Hindlimb muscle (tissue), 1 donor: ENCODE measurements around the gene VEGFB. TPM values are rescaled to one million over a fixed set of nuclear protein-coding genes. Genes with fewer than 3 reads are reported as not detected.
A peak's percentile ranks its signal among the peaks of the same experiment; 100 is the strongest.

Source experiments
- DNase-seq: peaks from one replicate; pipeline ENCODE4 v3.0.0-alpha.2; 2013
- polyA plus RNA-seq: library from polyadenylated mRNA; unstranded; fragments of 120-200 nt; gene quantifications from one replicate; pipeline ENCODE4 v1.2.1, GENCODE V29; 2013; ENCODE audit not compliant: insufficient read length

VEGFB gene
- polyA plus RNA-seq, 1 donor = 101 TPM

- DNase-seq = no peak
Measured at GRCh38 chr11:64211181-64211872, 23.1 kb upstream of the VEGFB start.

- no peak for DNase-seq
Measured at GRCh38 chr11:64216879-64217278, 17.5 kb upstream of the VEGFB start.

DNA sequence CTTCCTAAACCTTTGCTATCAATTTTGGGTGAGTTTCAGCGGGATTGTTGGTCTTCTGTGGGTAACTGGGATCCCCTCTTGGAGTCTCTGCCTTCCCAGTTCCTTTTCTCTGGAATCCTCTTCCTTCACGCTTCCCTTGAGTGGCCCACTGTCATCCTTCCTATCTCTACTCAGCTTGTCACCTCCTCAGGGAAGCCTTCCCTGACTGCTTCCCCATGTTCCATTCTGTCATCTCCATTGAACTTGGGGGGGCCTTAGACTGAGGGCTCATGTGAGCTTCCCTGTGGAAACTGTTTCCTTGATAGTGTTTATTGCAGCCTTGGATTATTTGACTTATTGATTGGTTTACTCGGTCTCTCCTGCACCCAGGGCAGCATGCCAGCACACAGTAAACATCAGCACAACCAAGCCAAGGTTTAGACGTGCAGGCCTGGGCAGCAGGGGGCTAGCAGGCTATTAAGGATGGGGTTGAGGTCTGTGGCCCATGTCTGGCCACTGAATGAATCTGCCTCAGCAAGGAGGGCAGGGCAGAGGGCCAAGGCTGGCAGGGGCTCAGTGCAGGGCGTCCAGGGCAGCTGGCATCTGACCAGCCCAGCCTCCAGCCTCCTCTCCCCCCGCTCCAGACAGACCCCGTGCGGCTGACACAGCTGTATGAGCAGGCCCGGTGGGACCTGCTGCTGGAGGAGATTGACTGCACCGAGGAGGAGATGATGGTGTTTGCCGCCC lies 15.6 kb upstream of the VEGFB start:
- no peak for DNase-seq

DNA sequence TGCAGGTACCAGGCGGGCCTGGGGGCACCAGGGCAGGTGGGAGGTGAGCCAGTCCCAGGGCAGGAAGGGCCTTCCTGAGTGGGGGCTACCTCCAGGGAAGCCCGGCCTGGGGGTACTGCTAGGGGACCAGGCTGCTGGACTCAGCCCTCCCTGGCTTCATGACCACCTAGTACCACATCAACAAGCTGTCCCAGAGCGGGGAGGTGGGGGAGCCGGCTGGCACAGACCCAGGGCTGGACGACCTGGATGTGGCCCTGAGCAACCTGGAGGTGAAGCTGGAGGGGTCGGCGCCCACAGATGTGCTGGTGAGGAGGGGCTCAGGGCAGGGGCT lies 15.1 kb upstream of the VEGFB start:
- DNase-seq = no peak

- no peak for DNase-seq
Measured at GRCh38 chr11:64219755-64220154, 14.6 kb upstream of the VEGFB start.

GRCh38 chr11:64220271-64220670 lies 14.1 kb upstream of the VEGFB start:
- no peak for DNase-seq

- no peak for DNase-seq
Measured at GRCh38 chr11:64220798-64221197, 13.6 kb upstream of the VEGFB start.

DNA sequence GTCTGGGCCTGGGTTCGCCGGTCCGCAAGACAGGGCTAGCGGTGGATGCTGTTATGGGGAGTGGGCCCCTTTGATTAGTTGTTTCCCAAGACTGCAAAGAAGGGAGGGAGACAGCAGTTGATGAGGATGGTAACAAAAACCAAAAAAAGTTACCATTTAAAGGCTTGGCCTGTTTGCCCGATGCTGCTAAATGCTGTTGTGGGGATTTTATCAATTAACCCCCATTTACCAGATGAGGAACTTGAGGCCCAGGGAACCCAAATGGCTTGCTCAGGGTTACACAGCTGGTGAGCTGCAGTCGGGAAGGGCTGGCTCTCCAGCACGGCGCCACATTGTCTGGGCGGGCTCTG lies 11.8 kb upstream of the VEGFB start:
- no peak for DNase-seq

GRCh38 chr11:64223001-64223651 lies 11.3 kb upstream of the VEGFB start:
- no peak for DNase-seq

DNA sequence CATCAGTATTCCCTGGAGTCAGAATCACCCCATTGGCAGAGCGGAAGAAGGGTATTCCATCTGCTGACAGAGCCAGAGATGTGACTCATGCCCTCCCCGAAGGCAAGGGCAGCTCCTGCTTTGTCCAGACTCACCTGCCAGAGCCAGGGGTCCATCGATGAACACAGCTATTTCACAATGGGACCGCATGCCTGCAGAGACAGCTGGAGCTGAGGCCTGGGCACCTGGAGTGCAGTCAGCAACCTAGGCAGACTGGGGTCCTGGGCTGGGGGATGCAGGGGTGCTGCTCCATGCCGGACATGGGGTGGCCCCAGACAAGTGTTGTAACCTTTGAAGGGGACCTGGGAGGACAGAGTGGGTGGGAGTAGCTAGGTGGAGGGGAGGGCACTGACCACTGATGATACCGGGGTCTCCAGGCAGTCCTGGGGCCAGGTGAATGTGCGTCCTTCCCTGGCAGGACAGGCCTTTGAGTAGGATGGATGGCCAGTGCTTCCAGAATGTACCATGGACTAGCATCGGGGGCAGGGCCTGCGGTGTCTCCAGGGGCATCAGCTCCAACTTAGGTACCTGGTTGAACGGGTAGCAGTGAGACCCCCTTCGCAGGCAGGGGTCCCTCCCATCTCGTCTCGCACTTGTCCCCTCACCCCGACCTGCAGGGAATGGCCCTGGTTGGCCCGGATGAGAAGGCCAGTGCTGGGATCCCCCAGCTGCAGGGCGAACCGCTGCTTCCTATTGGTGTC lies 10.1 kb upstream of the VEGFB start:
- DNase-seq = no peak

- DNase-seq = no peak
Measured at GRCh38 chr11:64224891-64225607, 9.3 kb upstream of the VEGFB start.

DNA sequence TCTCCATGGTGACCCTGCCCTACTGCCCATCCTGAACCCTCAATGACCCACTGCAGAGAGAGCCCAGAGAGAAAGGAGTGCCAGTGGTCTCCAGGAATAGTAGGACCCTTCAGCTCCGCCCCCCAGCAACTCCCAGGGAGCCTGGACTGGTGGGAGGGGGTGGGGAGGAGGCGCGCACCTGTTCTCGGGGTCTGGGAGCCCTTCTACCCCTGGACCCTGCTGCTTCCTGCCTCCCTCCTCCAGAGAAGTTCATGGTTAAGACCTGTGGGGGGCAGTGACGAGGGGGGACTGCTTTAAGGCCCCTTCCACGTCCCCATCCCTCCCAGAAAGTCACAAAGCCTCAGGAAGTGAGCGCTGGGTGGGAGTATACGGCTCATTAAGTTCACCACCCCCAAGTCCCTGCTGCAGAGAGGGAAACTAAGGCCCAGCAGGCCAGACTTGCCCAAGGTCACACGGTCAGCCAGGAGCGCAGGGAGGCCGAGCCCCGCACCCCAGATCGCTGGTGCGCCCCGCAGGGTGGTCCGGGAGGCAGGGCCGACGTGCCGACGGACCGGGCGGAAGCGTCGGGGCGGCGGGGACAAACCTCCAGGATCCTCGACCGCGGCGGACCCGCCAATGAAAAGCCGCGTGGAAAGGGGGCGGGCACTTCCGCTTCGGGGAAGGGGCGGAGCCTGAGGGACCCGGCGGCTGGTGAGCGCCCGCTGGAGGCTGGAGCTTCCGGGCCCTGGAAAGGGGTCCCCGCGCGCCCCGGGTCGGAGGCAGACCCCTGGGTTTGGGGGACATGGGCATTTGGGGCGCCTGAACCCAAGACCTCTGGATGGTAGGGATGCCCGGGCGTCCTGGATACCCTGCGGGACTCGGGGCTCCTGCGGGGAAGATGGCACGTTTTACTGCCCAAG lies 8.5 kb upstream of the VEGFB start, which contains the start of the genes NUDT22 and TRPT1:
NUDT22 (plus strand) TSS at position 667 of the 899 bp plus-strand sequence. CDS start 379 bp downstream, outside the sequence.
TRPT1 (minus strand) TSS at position 579 of the 899 bp plus-strand sequence; CDS start at position 253, 326 bp downstream.
- peak; percentile 90 for DNase-seq

DNA sequence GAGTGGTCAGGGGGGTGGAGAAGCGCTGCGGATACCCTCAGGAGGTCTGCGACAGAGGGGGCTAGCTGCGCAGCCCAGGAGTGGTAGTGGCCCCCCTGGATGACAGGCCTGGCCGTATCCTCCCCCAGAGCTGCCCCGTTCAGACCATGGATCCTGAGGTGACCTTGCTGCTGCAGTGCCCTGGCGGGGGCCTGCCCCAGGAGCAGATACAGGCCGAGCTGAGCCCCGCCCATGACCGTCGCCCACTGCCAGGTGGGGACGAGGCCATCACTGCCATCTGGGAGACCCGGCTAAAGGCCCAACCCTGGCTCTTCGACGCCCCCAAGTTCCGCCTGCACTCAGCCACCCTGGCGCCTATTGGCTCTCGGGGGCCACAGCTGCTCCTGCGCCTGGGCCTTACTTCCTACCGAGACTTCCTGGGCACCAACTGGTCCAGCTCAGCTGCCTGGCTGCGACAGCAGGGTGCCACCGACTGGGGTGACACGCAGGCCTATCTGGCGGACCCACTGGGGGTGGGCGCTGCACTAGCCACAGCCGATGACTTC lies 7.8 kb upstream of the VEGFB start:
- no peak for DNase-seq

- DNase-seq = no peak
Measured at GRCh38 chr11:64227405-64227956, 6.9 kb upstream of the VEGFB start.

- no peak for DNase-seq
Measured at GRCh38 chr11:64229090-64229743, 5.2 kb upstream of the VEGFB start.

DNA sequence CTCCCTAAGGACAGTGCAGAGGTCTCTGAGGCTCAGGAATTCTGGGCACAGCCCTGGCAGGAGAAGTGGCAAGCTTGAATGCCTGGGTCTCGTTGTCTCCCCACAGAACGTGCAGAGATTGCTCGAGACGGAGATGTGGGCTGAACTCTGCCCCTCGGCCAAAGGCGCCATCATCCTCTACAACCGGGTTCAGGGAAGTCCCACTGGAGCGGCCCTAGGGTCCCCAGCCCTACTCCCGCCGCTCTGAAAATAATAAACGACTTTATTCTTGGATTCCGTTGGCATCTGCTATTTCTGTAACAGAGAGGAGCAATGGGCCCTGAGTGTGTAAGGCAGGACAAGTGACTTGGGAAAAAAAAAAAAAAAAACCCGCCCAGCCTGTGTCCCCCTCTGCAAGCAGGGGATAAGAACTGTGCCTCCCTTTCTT lies 4.6 kb upstream of the VEGFB start:
- no peak for DNase-seq

DNA sequence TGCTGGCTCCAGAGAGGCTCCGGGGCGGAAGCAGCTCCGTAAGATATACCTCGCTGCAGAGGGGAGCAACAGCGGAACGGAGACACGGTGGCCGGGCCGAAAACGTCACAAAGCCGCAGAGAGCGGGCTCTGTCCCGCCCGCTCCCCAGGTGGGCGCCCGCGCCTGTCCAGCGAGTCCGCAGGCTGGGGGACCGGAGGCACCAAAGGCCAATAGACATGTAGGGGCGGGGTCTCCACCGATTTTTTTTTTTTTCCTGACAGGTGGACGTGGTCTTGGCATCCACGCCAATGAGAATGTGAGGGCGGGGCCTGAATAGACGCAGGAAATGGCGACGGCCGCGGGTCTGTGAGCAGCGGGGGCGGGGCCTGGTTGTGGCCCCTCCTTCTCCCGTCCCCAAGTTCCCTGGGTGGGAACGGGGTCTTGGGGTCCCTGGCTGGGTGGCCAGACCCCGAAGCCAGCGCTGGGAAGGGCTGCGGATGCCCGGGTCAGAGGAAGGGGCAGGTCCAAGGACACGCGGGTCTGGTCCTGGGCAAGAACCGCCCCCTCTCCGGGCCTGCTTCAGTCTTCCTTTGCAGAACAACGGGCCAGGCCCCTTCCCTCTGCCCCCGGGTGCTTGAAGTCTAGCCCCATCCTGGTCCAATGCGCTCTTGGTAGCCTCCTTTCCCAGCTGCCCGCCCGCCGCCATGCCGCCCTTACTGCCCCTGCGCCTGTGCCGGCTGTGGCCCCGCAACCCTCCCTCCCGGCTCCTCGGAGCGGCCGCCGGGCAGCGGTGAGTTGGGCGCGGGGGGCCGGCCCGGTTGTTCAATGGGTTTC lies 4.0 kb upstream of the VEGFB start, which contains the start of gene DNAJC4:
DNAJC4 (plus strand) TSS at position 378 of the 814 bp plus-strand sequence; CDS start at position 685, 307 bp downstream.
- DNase-seq = peak; percentile 91

DNA sequence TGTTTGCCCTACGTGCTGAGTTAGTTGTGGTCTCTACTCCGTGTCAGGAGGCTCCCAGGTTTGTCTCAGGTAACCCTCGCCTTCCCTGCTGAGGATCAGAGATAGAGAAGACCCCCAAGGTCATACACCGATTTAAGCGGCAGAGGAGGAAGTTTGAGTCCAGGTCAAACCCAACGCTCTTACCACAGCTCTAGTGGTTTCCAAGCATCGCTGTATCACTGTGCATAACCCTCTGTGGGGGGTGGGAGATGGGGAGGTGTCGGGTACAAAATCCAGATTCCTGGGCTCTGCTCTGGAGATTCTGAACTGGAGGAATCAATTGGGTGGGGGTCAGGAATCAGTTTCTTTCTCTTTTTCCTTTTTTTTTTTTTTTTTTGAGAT lies 3.4 kb upstream of the VEGFB start:
- no peak for DNase-seq

DNA sequence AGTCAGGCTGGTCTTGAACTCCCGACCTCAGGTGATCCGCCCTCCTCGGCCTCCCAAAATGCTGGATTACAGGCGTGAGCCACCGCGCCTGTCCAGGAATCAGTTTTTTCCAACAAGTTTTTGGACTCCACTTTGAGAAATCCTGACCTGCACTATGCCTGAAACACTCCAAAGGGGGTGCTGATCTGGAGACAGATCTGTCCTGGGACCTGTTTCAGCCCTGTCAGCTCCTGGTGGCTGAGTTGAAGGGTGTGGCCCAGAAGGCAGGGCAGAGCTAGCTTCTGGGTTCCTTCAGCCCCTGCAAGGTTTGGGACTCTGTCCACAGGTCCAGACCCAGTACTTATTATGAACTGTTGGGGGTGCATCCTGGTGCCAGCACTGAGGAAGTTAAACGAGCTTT lies 2.8 kb upstream of the VEGFB start:
- DNase-seq = peak; percentile 1
